ENCODE results near the gene SIPA1L3.
A peak's percentile ranks its signal among the peaks of the same experiment; 100 is the strongest.

DNA sequence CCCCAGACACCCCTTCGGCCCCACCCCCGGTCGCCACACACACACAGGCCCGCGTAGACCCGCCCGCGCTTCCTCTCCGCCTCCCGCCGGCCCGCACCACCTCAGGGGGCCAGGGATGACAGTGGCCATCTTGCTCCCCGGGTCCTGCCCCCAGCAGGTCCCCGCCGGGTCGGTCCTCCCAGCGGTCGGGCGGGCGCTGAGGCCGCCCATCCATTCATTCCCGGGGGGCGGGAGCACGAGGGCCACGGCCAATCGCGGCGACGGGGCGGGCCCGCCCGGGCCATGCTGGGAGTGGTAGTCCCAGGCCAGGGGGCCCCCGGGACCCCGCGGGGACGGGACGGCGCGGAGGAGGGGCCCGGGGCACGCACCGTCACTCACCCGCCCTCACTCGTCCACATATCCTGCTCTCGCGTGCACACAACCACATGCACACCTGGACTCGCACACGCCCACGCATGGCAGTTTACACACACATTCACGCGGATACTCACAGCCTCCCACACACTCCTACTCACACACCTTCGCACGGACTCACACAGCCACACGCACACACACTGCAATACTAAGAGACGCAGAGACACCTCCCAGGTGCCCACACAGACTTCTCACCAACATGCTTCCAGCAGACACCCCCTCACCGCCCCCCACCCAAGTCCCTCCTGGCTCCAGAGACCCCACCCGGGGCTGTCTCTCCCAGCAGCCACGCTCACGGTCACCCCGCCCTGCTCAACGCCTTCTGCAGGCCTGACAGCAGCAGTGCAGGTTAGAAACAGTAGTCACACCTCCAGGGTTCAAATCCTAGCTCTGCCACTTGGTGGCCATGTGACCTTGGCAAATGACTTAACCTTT is 317.2 kb downstream of the SIPA1L3 start, which contains the start of gene DPF1:
- TF ChIP-seq CEBPB (IDR thresholded peaks at IDR 0.05): no peak
- TF ChIP-seq RAD21 (conservative IDR thresholded peaks at IDR 0.05 in 1 of 2, IDR thresholded peaks at IDR 0.05 in 1 of 2): peak; percentile 37 to 48; a peak in 4 of 5 replicates
- peak; percentile 23; the same call in 1 of the 2 replicates for TF ChIP-seq POLR2A (IDR thresholded peaks at IDR 0.05; ENCODE audit: low read length)
- TF ChIP-seq PHF8 (IDR thresholded peaks at IDR 0.05; ENCODE audit: borderline replicate concordance, low read depth): no peak
- TF ChIP-seq, protein P1, sequence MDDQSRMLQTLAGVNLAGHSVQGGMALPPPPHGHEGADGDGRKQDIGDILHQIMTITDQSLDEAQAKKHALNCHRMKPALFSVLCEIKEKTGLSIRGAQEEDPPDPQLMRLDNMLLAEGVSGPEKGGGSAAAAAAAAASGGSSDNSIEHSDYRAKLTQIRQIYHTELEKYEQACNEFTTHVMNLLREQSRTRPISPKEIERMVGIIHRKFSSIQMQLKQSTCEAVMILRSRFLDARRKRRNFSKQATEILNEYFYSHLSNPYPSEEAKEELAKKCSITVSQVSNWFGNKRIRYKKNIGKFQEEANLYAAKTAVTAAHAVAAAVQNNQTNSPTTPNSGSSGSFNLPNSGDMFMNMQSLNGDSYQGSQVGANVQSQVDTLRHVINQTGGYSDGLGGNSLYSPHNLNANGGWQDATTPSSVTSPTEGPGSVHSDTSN (IDR thresholded peaks at IDR 0.05): no peak
- TF ChIP-seq BHLHE40 (IDR thresholded peaks at IDR 0.05; ENCODE audit: low read depth, low read length): no peak
- no peak for TF ChIP-seq RFX5 (IDR thresholded peaks at IDR 0.05)
- TF ChIP-seq, protein P2, sequence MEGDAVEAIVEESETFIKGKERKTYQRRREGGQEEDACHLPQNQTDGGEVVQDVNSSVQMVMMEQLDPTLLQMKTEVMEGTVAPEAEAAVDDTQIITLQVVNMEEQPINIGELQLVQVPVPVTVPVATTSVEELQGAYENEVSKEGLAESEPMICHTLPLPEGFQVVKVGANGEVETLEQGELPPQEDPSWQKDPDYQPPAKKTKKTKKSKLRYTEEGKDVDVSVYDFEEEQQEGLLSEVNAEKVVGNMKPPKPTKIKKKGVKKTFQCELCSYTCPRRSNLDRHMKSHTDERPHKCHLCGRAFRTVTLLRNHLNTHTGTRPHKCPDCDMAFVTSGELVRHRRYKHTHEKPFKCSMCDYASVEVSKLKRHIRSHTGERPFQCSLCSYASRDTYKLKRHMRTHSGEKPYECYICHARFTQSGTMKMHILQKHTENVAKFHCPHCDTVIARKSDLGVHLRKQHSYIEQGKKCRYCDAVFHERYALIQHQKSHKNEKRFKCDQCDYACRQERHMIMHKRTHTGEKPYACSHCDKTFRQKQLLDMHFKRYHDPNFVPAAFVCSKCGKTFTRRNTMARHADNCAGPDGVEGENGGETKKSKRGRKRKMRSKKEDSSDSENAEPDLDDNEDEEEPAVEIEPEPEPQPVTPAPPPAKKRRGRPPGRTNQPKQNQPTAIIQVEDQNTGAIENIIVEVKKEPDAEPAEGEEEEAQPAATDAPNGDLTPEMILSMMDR (IDR thresholded peaks at IDR 0.05): peak; percentile 42
- no peak for TF ChIP-seq ESRRA (IDR thresholded peaks at IDR 0.05; ENCODE audit: borderline replicate concordance, low read length)
- TF ChIP-seq KDM1A (IDR thresholded peaks at IDR 0.05; ENCODE audit: low read depth): no peak
- TF ChIP-seq, protein P3, sequence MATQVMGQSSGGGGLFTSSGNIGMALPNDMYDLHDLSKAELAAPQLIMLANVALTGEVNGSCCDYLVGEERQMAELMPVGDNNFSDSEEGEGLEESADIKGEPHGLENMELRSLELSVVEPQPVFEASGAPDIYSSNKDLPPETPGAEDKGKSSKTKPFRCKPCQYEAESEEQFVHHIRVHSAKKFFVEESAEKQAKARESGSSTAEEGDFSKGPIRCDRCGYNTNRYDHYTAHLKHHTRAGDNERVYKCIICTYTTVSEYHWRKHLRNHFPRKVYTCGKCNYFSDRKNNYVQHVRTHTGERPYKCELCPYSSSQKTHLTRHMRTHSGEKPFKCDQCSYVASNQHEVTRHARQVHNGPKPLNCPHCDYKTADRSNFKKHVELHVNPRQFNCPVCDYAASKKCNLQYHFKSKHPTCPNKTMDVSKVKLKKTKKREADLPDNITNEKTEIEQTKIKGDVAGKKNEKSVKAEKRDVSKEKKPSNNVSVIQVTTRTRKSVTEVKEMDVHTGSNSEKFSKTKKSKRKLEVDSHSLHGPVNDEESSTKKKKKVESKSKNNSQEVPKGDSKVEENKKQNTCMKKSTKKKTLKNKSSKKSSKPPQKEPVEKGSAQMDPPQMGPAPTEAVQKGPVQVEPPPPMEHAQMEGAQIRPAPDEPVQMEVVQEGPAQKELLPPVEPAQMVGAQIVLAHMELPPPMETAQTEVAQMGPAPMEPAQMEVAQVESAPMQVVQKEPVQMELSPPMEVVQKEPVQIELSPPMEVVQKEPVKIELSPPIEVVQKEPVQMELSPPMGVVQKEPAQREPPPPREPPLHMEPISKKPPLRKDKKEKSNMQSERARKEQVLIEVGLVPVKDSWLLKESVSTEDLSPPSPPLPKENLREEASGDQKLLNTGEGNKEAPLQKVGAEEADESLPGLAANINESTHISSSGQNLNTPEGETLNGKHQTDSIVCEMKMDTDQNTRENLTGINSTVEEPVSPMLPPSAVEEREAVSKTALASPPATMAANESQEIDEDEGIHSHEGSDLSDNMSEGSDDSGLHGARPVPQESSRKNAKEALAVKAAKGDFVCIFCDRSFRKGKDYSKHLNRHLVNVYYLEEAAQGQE (IDR thresholded peaks at IDR 0.05): no peak
- peak; percentile 47 for TF ChIP-seq CHD2 (IDR thresholded peaks at IDR 0.05; ENCODE audit: low read length, partially characterized antibody)
- TF ChIP-seq JUNB (IDR thresholded peaks at IDR 0.05): no peak
